ENCODE measurements around the gene POT1. TPM values are rescaled to one million over a fixed set of nuclear protein-coding genes. Genes with fewer than 3 reads are reported as not detected.
A peak's percentile ranks its signal among the peaks of the same experiment; 100 is the strongest.

Gene POT1, protein sequence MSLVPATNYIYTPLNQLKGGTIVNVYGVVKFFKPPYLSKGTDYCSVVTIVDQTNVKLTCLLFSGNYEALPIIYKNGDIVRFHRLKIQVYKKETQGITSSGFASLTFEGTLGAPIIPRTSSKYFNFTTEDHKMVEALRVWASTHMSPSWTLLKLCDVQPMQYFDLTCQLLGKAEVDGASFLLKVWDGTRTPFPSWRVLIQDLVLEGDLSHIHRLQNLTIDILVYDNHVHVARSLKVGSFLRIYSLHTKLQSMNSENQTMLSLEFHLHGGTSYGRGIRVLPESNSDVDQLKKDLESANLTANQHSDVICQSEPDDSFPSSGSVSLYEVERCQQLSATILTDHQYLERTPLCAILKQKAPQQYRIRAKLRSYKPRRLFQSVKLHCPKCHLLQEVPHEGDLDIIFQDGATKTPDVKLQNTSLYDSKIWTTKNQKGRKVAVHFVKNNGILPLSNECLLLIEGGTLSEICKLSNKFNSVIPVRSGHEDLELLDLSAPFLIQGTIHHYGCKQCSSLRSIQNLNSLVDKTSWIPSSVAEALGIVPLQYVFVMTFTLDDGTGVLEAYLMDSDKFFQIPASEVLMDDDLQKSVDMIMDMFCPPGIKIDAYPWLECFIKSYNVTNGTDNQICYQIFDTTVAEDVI
- total RNA-seq (2021), result 20.2 to 24.7 TPM (median 21.9 TPM) in 3 replicates
- Bru-seq, nascent RNA, result percentile 80 among the genes with signal in this experiment
- long read RNA-seq, experiment 1, full-length matches to known transcripts, result 14 of 37 reads
- long read RNA-seq, experiment 1, partial matches to known transcripts, result 7 of 37 reads
- long read RNA-seq, experiment 1, other reads (novel, unspliced or antisense), result 16 of 37 reads
- long read RNA-seq, experiment 2, partial matches to known transcripts, result 21 of 33 reads
- long read RNA-seq, experiment 2, other reads (novel, unspliced or antisense), result 12 of 33 reads
- long read RNA-seq, experiment 3, full-length matches to known transcripts, result 7 of 22 reads
- long read RNA-seq, experiment 3, partial matches to known transcripts, result 7 of 22 reads
- long read RNA-seq, experiment 3, other reads (novel, unspliced or antisense), result 8 of 22 reads

- Mint-ChIP-seq H3K36me3 (peaks cover 2% of the 10 kb centered on the region; the same call in 1 of the 2 replicates), H3K4me3 (peak within 1 kb of the TSS; percentile 92), H3K27ac (peak within 1 kb of the TSS; percentile 100), H3K9me3 (no peaks in the 10 kb centered on the region), H3K27me3 (ENCODE audit: low read depth) (no peaks in the 10 kb centered on the region; the same call in 1 of the 2 replicates), H3K4me1 (peaks cover 8% of the 10 kb centered on the region; the same call in 1 of the 2 replicates)
- ATAC-seq (peak; percentile 100), DNase-seq (ENCODE audit: low spot score) (peak; percentile 99)
- POLR2A ChIA-PET, result no interaction called here
- CTCF ChIA-PET, result interaction anchor here (0.7 to 1.3 kb wide), 3 partner anchors 68 to 387 kb away, joined by 3 read pairs; no protein-coding TSS in a partner anchor
- TF ChIP-seq, protein P1, sequence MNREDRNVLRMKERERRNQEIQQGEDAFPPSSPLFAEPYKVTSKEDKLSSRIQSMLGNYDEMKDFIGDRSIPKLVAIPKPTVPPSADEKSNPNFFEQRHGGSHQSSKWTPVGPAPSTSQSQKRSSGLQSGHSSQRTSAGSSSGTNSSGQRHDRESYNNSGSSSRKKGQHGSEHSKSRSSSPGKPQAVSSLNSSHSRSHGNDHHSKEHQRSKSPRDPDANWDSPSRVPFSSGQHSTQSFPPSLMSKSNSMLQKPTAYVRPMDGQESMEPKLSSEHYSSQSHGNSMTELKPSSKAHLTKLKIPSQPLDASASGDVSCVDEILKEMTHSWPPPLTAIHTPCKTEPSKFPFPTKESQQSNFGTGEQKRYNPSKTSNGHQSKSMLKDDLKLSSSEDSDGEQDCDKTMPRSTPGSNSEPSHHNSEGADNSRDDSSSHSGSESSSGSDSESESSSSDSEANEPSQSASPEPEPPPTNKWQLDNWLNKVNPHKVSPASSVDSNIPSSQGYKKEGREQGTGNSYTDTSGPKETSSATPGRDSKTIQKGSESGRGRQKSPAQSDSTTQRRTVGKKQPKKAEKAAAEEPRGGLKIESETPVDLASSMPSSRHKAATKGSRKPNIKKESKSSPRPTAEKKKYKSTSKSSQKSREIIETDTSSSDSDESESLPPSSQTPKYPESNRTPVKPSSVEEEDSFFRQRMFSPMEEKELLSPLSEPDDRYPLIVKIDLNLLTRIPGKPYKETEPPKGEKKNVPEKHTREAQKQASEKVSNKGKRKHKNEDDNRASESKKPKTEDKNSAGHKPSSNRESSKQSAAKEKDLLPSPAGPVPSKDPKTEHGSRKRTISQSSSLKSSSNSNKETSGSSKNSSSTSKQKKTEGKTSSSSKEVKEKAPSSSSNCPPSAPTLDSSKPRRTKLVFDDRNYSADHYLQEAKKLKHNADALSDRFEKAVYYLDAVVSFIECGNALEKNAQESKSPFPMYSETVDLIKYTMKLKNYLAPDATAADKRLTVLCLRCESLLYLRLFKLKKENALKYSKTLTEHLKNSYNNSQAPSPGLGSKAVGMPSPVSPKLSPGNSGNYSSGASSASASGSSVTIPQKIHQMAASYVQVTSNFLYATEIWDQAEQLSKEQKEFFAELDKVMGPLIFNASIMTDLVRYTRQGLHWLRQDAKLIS (CRISPR knock-in tag; IDR thresholded peaks at IDR 0.05; ENCODE audit: borderline replicate concordance), result no peak
- TF ChIP-seq NFYB (CRISPR knock-in tag; conservative IDR thresholded peaks at IDR 0.05; ENCODE audit: low read depth), result no peak
- no peak for TF ChIP-seq ZNF138 (CRISPR knock-in tag; conservative IDR thresholded peaks at IDR 0.05)
- TF ChIP-seq, protein P2, sequence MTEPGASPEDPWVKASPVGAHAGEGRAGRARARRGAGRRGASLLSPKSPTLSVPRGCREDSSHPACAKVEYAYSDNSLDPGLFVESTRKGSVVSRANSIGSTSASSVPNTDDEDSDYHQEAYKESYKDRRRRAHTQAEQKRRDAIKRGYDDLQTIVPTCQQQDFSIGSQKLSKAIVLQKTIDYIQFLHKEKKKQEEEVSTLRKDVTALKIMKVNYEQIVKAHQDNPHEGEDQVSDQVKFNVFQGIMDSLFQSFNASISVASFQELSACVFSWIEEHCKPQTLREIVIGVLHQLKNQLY (CRISPR knock-in tag; IDR thresholded peaks at IDR 0.05), result no peak
- TF ChIP-seq PRRX2 (CRISPR knock-in tag; IDR thresholded peaks at IDR 0.05), result no peak
- no peak for TF ChIP-seq SMAD3 (CRISPR knock-in tag; IDR thresholded peaks at IDR 0.05; ENCODE audit: borderline replicate concordance)
- TF ChIP-seq, protein P3, sequence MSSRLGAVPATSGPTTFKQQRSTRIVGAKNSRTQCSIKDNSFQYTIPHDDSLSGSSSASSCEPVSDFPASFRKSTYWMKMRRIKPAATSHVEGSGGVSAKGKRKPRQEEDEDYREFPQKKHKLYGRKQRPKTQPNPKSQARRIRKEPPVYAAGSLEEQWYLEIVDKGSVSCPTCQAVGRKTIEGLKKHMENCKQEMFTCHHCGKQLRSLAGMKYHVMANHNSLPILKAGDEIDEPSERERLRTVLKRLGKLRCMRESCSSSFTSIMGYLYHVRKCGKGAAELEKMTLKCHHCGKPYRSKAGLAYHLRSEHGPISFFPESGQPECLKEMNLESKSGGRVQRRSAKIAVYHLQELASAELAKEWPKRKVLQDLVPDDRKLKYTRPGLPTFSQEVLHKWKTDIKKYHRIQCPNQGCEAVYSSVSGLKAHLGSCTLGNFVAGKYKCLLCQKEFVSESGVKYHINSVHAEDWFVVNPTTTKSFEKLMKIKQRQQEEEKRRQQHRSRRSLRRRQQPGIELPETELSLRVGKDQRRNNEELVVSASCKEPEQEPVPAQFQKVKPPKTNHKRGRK (CRISPR knock-in tag; IDR thresholded peaks at IDR 0.05; ENCODE audit: borderline replicate concordance), result no peak
- no peak for TF ChIP-seq IRF2 (CRISPR knock-in tag; IDR thresholded peaks at IDR 0.05; ENCODE audit: borderline replicate concordance, low read depth)
- TF ChIP-seq ARID4B (CRISPR knock-in tag; IDR thresholded peaks at IDR 0.05; ENCODE audit: borderline replicate concordance), result peak; percentile 31; the same call in 1 of the 2 replicates
- TF ChIP-seq SP1 (CRISPR knock-in tag; conservative IDR thresholded peaks at IDR 0.05), result peak; percentile 92
- no peak for TF ChIP-seq JUN (CRISPR knock-in tag; IDR thresholded peaks at IDR 0.05)
- no peak for TF ChIP-seq TCF7 (CRISPR knock-in tag; IDR thresholded peaks at IDR 0.05; ENCODE audit: low read depth)
- TF ChIP-seq KAT7 (CRISPR knock-in tag; IDR thresholded peaks at IDR 0.05; ENCODE audit: borderline replicate concordance), result no peak
- TF ChIP-seq, protein P4, sequence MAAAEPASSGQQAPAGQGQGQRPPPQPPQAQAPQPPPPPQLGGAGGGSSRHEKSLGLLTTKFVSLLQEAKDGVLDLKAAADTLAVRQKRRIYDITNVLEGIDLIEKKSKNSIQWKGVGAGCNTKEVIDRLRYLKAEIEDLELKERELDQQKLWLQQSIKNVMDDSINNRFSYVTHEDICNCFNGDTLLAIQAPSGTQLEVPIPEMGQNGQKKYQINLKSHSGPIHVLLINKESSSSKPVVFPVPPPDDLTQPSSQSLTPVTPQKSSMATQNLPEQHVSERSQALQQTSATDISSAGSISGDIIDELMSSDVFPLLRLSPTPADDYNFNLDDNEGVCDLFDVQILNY (CRISPR knock-in tag; IDR thresholded peaks at IDR 0.05), result 0 out of 2 replicates have a peak, but pooled peaks have one; percentile 25
- TF ChIP-seq, protein P5, sequence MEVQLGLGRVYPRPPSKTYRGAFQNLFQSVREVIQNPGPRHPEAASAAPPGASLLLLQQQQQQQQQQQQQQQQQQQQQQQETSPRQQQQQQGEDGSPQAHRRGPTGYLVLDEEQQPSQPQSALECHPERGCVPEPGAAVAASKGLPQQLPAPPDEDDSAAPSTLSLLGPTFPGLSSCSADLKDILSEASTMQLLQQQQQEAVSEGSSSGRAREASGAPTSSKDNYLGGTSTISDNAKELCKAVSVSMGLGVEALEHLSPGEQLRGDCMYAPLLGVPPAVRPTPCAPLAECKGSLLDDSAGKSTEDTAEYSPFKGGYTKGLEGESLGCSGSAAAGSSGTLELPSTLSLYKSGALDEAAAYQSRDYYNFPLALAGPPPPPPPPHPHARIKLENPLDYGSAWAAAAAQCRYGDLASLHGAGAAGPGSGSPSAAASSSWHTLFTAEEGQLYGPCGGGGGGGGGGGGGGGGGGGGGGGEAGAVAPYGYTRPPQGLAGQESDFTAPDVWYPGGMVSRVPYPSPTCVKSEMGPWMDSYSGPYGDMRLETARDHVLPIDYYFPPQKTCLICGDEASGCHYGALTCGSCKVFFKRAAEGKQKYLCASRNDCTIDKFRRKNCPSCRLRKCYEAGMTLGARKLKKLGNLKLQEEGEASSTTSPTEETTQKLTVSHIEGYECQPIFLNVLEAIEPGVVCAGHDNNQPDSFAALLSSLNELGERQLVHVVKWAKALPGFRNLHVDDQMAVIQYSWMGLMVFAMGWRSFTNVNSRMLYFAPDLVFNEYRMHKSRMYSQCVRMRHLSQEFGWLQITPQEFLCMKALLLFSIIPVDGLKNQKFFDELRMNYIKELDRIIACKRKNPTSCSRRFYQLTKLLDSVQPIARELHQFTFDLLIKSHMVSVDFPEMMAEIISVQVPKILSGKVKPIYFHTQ (CRISPR knock-in tag; IDR thresholded peaks at IDR 0.05), result no peak
- no peak for TF ChIP-seq SOX15 (CRISPR knock-in tag; IDR thresholded peaks at IDR 0.05)
- no peak for TF ChIP-seq TP53 (CRISPR knock-in tag; IDR thresholded peaks at IDR 0.05)
Observed at GRCh38 chr7:124929467-124930172, at the start of gene POT1. TSS of gene POT1 (minus strand) at chr7:124929825. CDS start at chr7:124897173, 32,652 bp downstream.

All from WTC11 (cell line).